ENCODE results near the gene ADAM19.

The ADAM19 gene, protein sequence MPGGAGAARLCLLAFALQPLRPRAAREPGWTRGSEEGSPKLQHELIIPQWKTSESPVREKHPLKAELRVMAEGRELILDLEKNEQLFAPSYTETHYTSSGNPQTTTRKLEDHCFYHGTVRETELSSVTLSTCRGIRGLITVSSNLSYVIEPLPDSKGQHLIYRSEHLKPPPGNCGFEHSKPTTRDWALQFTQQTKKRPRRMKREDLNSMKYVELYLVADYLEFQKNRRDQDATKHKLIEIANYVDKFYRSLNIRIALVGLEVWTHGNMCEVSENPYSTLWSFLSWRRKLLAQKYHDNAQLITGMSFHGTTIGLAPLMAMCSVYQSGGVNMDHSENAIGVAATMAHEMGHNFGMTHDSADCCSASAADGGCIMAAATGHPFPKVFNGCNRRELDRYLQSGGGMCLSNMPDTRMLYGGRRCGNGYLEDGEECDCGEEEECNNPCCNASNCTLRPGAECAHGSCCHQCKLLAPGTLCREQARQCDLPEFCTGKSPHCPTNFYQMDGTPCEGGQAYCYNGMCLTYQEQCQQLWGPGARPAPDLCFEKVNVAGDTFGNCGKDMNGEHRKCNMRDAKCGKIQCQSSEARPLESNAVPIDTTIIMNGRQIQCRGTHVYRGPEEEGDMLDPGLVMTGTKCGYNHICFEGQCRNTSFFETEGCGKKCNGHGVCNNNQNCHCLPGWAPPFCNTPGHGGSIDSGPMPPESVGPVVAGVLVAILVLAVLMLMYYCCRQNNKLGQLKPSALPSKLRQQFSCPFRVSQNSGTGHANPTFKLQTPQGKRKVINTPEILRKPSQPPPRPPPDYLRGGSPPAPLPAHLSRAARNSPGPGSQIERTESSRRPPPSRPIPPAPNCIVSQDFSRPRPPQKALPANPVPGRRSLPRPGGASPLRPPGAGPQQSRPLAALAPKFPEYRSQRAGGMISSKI

GRCh38 chr5:157575381-157576020 lies at the start of gene ADAM19:
ADAM19 (minus strand) TSS chr5:157575775; CDS start chr5:157575696, 79 bp downstream.
- H3K27ac ChIP-seq: no peak within 1 kb of the TSS

GRCh38 chr5:157624144-157624543 lies 48.6 kb upstream of the ADAM19 start:
- H3K27ac ChIP-seq: no peak overlapping the region
- TF ChIP-seq CTCF (IDR thresholded peaks at IDR 0.05) (no peak), ZFX (IDR thresholded peaks at IDR 0.05; ENCODE audit: borderline replicate concordance) (no peak)

More at GRCh38 chr5:157575381-157576020, at the start of gene ADAM19:
- peak; percentile 7; the same call in 1 of the 2 replicates for TF ChIP-seq CTCF (IDR thresholded peaks at IDR 0.05)
- TF ChIP-seq ZFX (IDR thresholded peaks at IDR 0.05; ENCODE audit: borderline replicate concordance): no peak

DNA sequence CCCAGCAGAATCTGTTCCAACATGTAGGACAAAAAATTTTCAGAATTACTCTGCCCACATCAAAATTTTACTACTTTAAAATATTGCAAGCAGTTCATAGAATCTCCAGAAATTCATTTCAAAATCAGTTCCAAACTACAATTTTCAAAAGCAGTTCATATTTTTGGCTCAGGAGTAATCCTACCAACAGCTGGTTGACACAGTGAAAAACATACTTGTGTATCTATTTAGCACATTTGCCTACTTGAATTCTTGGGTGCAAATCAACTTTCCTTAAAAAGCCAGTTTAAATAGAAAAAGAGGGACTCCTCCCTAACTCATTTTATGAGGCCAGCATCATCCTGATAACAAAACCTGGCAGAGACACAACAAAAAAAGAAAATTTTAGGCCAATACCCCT lies 45.2 kb upstream of the ADAM19 start:
- H3K27ac ChIP-seq: no peak overlapping the region
- no peak for TF ChIP-seq ZFX (IDR thresholded peaks at IDR 0.05; ENCODE audit: borderline replicate concordance)
- no peak for TF ChIP-seq CTCF (IDR thresholded peaks at IDR 0.05)

DNA sequence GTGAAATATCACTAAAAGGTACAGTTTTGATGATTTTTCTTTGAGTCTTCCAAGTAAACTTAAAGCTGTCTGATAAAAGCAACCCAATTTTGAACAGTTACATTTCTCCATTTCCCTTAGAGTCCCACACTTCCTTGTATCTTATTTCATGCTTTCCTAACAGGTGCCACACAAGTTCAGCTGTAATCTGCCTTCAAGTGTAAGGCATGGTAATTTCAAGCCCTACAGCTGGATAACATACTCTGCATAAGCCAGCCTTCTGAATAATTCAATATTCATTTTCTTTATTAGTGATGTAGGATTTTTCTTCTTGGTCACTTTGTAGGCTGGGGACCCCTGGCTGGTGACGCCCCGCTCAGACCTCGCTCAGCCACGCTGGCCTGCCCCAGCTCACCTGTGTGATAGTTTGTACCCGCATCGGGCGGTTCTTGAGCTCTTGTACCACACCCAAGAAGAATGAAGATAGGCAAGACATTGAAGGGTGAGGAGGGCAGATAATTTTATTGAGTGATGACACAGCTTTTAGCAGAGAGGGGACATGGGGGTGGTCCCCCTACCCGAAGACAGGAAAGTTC lies 42.7 kb upstream of the ADAM19 start:
- TF ChIP-seq ZFX (IDR thresholded peaks at IDR 0.05; ENCODE audit: borderline replicate concordance) (no peak), CTCF (IDR thresholded peaks at IDR 0.05) (no peak)
- no peak overlapping the region for H3K27ac ChIP-seq

- H3K27ac ChIP-seq: no peak overlapping the region
- TF ChIP-seq ZFX (IDR thresholded peaks at IDR 0.05; ENCODE audit: borderline replicate concordance) (no peak), CTCF (IDR thresholded peaks at IDR 0.05) (no peak)
These were observed 41.2 kb upstream of the ADAM19 start for GRCh38 chr5:157616785-157617184.

DNA sequence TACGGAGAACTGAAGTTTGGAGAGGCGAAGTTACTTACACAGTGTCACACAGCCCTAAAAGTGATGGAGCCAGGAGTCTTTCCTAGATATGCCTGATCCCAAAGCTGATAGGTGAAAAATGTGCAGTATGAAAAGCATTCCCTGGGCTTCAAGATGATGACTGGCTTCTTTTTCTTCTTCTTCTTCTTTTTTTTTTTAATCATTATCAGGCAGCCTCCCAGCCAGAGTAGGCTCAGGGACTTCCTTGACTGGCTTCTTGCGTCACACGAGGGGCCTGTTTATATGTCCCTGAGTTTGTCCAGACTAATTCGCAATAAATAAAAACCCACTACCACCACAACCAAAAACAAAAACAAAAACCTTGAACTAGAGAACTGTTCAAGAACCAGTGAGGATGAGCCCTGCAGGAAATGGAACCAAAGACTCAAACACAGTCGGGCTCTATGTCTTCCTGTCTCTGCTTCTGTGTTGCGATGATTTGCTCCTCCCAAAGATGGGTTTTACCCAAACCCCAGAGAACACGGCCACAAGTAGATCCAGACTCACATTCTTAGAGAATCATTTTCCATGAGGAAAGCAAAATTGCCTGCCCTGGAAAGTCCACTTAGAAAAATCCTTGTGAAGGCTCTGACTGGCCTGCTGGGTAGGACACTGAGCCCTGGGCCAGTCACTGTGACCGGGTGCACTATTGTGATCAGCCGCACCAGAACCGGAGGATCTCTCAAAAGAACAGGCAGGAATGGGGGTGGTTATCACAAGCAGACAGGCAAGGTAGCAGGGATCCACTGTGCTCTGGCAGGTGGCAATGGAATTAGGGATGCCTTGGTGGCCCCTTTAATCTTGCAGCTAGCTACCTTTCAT lies 38.0 kb upstream of the ADAM19 start:
- TF ChIP-seq ZFX (IDR thresholded peaks at IDR 0.05; ENCODE audit: borderline replicate concordance): no peak
- TF ChIP-seq CTCF (IDR thresholded peaks at IDR 0.05): no peak
- H3K27ac ChIP-seq: no peak overlapping the region

Data from 22Rv1 (cell line).